ENCODE measurements around the gene ZNF491.

Gene ZNF491

DNA sequence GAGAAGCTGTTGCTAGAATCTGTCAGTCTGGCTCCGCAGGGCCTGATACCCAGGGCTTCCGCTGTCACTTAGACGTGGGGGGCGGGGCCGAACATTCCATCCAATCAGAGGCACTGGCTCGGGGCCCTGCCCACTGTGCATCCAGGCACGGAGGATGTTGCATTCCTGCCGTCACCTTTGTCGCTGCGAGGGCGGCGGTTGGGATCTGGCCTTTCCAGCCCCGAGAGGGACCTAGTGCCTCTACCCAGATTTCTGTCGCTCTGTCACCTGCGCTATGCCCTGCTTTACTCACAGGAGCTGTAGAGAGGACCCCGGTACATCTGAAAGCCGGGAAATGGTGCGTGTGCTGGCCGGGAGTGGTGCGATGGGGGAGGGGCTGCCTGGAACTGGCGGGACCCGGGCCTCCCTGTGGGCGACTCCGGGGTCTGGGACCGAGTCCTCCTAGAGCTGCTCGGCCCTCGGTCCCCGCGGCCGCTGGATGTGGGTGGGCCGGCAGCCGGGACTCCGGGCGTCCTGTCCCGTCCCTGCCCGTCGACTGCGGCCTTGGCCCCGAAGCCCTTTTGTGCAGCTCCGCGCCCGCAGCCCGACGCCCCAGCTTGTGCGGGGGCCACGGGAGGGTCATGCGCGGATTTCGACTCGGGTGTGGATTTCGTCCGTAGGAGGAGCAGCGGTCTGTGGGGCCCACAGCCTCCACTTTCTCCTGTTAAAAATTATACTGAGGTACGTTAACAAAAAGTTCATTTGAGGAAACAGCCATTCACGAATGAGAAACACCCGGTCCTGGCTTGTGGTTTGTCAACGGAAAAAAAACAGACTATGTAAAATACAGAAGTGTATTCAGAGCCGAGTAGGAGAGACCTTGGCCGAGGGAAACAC is 50.5 kb downstream of the ZNF491 start, which contains the start of gene ZNF439:
Gene ZNF439, plus strand, starts transcription at position 133 of the 876 bp plus-strand sequence. Its CDS starts 142 bp downstream, at position 275.
- TF ChIP-seq, protein P1, sequence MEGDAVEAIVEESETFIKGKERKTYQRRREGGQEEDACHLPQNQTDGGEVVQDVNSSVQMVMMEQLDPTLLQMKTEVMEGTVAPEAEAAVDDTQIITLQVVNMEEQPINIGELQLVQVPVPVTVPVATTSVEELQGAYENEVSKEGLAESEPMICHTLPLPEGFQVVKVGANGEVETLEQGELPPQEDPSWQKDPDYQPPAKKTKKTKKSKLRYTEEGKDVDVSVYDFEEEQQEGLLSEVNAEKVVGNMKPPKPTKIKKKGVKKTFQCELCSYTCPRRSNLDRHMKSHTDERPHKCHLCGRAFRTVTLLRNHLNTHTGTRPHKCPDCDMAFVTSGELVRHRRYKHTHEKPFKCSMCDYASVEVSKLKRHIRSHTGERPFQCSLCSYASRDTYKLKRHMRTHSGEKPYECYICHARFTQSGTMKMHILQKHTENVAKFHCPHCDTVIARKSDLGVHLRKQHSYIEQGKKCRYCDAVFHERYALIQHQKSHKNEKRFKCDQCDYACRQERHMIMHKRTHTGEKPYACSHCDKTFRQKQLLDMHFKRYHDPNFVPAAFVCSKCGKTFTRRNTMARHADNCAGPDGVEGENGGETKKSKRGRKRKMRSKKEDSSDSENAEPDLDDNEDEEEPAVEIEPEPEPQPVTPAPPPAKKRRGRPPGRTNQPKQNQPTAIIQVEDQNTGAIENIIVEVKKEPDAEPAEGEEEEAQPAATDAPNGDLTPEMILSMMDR (IDR thresholded peaks at IDR 0.05), result no peak

DNA sequence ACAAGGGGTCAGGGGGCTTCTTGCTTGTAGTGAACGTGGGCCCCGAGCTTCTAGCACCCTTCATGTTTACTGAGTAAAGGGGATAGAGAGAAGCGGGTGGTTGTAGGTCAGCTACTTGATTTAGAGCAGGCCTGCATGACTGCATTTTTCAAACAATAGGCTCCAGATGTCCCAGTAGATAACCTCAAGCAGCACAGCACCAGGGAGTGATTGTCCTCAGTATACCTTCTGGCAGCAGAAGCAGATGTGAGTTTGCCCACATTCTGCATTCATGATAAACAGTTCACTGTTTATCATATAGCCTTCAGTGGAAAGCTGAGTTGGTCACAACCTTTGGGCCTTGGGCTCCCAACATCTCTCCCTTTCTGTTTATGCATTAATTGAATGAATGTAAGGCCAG is 55.0 kb downstream of the ZNF491 start:
- TF ChIP-seq, protein P1 (IDR thresholded peaks at IDR 0.05), result no peak

DNA sequence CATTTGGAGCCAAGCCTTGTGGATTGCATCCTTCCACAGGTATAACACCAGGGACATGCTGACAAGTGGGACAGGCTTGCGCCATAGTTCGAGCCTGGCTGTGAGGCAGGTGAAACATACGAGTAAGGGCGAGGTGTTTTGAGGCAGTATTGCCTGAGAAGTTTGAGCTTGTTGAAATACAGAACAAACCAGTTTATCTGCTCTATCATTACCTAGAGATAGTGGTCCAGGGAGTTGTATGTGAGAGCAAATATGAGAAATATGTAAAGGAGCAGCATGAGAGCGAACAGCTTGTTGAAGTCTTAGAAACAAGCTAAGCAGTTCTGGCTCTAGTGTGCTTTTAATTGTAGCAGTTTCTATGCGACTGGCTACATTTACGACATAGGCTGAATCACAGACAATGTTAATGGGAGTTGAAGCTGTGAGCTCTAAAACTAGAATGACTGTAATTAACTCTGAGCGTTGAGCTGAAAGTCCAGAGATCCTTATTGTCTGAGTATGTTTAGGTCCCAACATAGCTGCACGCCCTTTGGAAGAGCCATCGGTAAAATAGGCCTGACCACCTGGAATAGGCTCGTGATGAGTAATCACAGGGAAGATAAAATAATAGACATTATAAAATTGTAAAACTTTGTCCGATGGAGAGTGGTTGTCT is 58.4 kb downstream of the ZNF491 start:
- TF ChIP-seq, protein P1 (IDR thresholded peaks at IDR 0.05), result no peak

All from LNCAP (cell line).